Activated gamma-delta T cell (primary cell): Measurements from ENCODE around the gene DCAF5.
"Not testable (repeated sequence)": the region's sequence is repeated elsewhere in the genome, so short reads cannot be mapped to it uniquely, and the experiment has no call there.

Experiments used
- DNase-seq: peaks from one replicate; lab custom pipeline; 2025; lab: John Stamatoyannopoulos, UW

The DCAF5 gene

DNA sequence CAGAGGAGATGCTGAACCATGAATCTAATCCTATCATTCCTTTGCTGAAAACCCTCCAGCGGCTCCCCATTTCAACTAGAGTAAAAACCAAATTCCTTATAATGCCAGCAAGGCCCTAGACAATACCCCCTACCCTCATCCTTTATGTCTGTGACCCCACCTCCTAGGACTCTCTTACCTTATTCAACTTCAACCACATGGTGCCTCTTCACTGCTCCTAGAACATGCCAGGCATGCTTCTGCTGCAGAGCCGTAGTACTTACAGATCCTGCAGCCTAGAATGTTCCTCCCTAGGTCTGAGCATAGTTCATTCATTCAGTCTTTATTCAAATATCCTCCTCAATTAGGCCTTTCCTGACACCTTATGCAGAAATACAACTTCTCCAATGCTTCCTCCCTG, 54.9 kb downstream of the DCAF5 start:
- DNase-seq, result no peak

GRCh38 chr14:69096781-69097475, 56.0 kb downstream of the DCAF5 start:
- DNase-seq, result no peak

DNA sequence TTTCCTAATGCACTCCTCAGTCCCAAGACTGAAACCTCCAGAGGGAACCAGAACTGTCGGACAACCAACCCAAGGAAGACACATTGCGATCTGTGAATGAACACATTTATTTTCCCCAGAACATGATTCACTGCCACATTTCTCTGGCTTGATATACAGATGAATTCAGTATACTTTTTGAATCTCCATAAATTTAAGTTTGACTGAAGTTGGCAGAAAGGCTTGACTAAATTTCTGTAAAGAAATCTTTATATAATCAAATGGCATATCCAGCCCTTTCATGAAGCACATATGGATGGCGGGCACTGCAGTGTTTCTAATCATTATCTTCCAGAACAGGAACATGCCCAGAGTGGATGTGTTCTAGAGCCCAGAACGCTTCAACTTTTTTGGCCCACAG, 56.7 kb downstream of the DCAF5 start:
- DNase-seq, result no peak

DNA sequence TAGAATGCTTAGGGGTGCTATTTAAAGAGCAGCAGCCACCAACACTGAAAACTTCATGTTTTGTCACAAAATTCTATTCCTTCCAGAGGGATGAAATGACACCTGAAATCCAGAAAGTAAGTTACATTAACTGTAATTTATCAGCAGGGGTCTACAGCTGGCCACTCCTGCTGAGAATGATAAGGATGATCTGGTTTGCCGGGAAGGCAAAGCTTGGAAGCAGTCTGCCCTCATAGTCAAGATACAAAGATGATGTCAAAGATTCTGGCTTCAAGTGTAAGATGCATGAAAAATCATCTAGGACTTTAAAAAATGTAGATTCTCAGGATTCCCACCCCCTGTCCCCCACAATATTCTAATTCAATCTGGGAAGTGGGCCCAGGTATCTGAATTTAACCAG, 58.4 kb downstream of the DCAF5 start:
- DNase-seq, result no peak

DNA sequence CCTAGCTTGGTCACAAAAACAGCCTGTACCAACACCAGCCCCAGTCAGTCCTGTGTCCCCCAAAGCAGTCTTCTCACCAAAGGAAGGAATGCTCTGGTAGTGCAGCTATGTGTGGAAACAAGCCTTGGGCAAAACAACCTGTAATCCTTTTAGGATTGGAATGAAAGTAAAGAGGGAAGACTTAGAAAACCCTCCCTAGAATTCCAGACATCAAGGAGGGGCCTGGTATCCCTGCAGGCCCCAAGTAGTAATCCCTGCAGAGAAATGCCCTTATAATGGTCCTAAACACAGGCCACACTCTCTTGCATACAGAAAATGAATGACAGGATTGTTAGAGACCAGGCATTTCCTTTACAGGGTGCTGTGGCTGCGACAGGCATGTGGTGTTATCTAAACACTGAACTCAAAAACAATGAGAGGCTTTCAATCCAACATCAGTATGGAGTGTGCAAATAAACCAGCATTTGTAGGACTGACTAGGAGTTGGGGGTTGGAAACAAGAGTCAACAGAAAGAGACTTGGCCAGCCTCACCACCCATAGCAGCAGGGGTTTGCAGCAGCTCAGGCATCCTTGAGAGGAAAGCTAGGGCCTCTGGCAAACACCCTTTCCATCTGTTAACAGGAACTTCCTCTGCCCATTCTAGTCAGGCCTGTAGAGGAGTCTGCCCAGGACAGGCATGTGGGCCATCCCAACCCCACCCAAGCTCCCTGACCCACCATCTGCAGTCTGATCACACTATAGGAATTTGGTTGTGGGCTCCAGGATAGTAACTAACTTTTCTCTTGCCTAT, 59.1 kb downstream of the DCAF5 start:
- no peak for DNase-seq

DNA sequence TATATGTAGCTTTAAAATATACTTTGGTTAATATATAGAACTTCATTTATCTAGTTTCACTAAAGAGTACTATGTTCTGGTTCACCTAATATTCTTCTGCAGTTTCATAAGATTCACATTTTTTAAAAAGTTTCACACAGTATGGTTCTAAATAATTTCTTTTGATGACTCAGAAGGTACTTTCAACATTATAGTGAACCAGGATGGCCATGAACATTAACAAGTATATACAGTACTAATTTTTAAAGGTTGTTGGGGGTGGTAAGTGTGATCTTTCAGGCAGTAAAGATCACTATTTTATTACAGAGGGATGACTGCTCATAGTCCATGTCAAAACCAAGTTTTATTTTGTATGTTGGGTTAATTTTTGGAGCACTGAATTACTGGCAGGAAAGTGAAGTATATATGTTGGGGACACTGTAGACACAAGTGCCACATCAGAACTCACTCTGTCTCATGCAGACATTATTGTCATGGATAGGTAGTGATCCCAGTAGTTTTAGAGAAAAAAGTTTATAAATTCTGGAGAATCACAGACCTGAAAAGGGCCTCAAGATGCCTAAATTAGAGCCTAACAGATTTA, 60.0 kb downstream of the DCAF5 start:
- no peak for DNase-seq

DNA sequence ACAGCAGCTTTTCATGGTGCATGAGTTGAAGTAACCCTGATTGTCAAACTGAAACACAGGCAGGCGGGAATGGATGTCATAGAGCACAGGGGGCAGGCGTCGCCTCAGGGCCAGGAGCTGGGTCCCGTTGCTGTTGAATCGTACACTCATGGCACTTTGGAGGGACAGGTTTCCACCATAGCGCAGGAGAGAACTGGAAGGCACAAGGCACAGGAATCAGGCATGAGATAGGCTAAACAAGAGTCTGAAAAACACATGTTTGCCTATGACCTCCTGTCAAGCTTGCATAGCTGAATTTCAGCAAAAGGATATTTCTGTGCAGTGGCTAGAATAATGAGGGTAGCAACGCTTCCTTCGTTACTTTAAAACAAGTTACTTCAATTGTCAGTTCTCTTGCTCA, 61.2 kb downstream of the DCAF5 start:
- DNase-seq, result no peak

GRCh38 chr14:69091006-69091405, 61.9 kb downstream of the DCAF5 start:
- DNase-seq, result no peak

- DNase-seq, result no peak
These were observed 62.6 kb downstream of the DCAF5 start for GRCh38 chr14:69090187-69090789.

GRCh38 chr14:69089046-69089445, 63.9 kb downstream of the DCAF5 start:
- DNase-seq, result no peak

- no peak for DNase-seq
These were observed 64.3 kb downstream of the DCAF5 start for GRCh38 chr14:69088586-69088985.

GRCh38 chr14:69087061-69087461, 65.9 kb downstream of the DCAF5 start:
- DNase-seq, result no peak

- no peak for DNase-seq
These were observed 66.4 kb downstream of the DCAF5 start for GRCh38 chr14:69086537-69086936.

GRCh38 chr14:69084023-69084422, 68.9 kb downstream of the DCAF5 start:
- no peak for DNase-seq

- no peak for DNase-seq
These were observed 69.7 kb downstream of the DCAF5 start for GRCh38 chr14:69083181-69083580.

DNA sequence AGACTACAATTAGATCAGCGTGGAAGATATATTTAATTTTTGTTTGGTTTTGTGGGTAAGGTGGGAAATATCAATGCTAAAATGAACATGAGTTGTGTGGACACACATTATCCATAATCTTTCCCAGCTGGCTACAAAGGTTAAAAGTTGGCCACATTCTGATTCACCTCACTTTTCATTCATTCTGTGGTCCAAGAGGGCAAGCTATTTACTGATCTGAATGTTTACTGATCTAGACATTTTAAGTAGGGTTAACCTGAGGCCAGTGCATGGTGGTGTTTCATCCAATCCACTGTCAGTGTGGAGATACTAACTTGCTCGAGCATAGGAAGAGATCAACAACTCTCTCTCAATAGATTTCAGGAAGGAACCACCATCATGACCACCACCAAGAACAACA, 71.6 kb downstream of the DCAF5 start:
- DNase-seq, result no peak

DNA sequence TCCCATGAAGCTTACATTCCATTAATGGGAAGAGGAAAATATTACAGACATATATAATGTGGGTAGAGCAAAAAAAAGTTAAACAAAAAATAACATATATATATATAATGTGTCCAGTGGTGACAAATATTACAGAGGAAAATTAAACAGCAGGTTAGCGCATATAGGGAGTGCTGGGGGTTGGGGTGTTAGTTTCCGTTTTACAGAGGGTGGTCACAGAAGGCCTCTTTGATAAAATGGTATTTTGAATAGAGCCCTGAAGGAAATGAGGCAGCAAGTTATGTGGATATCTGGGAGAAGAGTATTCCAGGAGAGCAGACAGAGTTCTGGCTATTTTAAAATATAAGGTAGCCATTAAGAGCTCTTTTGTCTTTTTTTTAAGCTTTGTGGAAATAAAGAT, 73.2 kb downstream of the DCAF5 start:
- no peak for DNase-seq

DNA sequence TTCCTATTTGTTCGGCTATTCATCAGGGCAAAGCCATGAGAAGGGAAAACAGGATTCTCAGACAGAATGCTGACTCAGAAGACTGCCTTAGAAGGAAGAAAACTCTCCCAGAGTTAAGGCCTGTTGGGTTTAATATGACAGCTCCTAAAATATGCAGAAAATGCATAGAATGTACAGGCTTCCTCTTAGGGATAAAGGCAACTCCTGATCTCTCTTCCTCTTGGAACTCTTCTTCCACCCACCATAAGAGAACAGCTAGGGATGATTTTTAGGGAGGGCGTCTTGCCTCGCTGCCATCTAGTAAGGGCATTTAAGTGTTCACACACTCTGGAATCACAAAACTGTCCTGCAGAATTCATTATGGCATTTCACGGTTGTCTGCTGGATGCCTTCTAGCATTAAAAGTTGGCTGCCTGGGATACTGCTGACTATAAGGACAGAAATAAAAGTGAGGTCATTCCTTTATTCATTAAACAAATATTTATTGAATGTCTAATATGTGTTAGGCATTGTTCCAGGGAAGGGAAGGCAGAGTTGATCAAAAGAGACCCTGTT, 73.7 kb downstream of the DCAF5 start:
- no peak for DNase-seq

DNA sequence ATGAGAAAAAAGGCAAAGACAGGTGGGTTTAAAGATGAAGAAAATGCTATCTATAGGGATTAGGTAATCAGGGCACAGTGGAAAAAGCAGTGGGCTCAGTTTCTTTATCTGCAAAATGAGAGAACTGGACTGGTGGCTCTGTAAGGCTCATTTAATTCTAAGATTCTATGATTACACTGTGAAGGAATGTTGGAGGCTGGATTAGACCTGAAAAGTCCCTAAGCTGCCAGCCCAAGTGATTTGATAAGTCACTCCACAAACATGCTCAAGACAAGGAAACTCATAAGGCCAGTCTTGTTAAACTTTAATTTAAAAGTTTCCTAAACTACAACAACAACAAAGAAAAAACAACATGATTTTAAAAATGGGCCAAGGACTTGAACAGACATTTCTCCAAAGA, 75.1 kb downstream of the DCAF5 start:
- DNase-seq, result no peak

GRCh38 chr14:69077185-69077584, 75.7 kb downstream of the DCAF5 start:
- not testable (repeated sequence) for DNase-seq

- DNase-seq, result no peak
These were observed 76.6 kb downstream of the DCAF5 start for GRCh38 chr14:69076341-69076740.

GRCh38 chr14:69073915-69074314, 79.0 kb downstream of the DCAF5 start:
- DNase-seq, result no peak

- no peak for DNase-seq
These were observed 79.5 kb downstream of the DCAF5 start for GRCh38 chr14:69073429-69073828.
